ENCODE measurements around the gene SEMA4D. TPM values are rescaled to one million over a fixed set of nuclear protein-coding genes. Genes with fewer than 3 reads are reported as not detected.

The SEMA4D gene
- total and polyA plus RNA-seq, 2 of the 13 experiments (the other 11 are each of a cell fraction or from before 2014, with no cell fraction given) = 0.13 to 0.16 TPM

DNA sequence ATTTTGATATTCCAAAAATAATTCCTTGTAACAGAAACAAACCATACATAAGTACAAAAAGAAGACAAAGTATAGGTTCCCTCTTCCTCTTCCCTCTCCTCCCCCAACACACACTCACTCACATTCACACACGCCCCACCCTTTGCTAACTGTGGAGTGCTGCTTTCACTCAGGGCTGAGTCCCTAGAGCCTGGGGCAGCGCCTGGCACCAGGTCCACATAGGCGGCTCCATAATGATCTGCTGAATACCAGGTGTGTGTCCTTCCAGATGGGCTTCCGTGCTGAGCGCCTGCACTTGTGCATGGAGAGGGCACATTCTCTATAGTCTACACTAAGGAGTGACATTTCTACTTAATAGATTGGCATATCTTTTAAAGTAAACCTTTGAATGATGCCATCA lies 3.7 kb downstream of the SEMA4D start:
- peaks cover 5 to 54% of the 10 kb centered on the region in 2 experiments; a peak in 3 of 5 replicates for H3K27me3 ChIP-seq (ENCODE audit: control insufficient read depth in 1 of 2, insufficient read depth in 2 of 2, low read length in 2 of 2)
- H3K4me2 ChIP-seq (ENCODE audit: low read depth, low read length) = no peak overlapping the region
- H3K27ac ChIP-seq (ENCODE audit: extremely low read length, insufficient read depth, low read length) = no peak overlapping the region
- intact Hi-C loops (cut with micrococcal nuclease; ENCODE audit: unreplicated experiment) = no loop called here
- DNase-seq (ENCODE audit: low spot score) (no peak), FAIRE-seq (no peak), ATAC-seq (no peak)
- no peak for TF ChIP-seq ZIK1 (CRISPR knock-in tag; IDR thresholded peaks at IDR 0.05; ENCODE audit: borderline replicate concordance, low read depth)
- no peak for TF ChIP-seq ZNF20 (CRISPR knock-in tag; IDR thresholded peaks at IDR 0.05)
- no peak for TF ChIP-seq SP5 (CRISPR knock-in tag; IDR thresholded peaks at IDR 0.05; ENCODE audit: borderline replicate concordance, low read depth)
- TF ChIP-seq, protein P1, sequence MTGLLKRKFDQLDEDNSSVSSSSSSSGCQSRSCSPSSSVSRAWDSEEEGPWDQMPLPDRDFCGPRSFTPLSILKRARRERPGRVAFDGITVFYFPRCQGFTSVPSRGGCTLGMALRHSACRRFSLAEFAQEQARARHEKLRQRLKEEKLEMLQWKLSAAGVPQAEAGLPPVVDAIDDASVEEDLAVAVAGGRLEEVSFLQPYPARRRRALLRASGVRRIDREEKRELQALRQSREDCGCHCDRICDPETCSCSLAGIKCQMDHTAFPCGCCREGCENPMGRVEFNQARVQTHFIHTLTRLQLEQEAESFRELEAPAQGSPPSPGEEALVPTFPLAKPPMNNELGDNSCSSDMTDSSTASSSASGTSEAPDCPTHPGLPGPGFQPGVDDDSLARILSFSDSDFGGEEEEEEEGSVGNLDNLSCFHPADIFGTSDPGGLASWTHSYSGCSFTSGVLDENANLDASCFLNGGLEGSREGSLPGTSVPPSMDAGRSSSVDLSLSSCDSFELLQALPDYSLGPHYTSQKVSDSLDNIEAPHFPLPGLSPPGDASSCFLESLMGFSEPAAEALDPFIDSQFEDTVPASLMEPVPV (CRISPR knock-in tag; IDR thresholded peaks at IDR 0.05) = no peak
- no peak for TF ChIP-seq POLR2AphosphoS2 (IDR thresholded peaks at IDR 0.05; ENCODE audit: low read depth, low read length)
- TF ChIP-seq NR2C2 (CRISPR knock-in tag; IDR thresholded peaks at IDR 0.05; ENCODE audit: borderline replicate concordance) = no peak
- TF ChIP-seq RBAK (CRISPR knock-in tag; IDR thresholded peaks at IDR 0.05) = no peak
- TF ChIP-seq, protein P2, sequence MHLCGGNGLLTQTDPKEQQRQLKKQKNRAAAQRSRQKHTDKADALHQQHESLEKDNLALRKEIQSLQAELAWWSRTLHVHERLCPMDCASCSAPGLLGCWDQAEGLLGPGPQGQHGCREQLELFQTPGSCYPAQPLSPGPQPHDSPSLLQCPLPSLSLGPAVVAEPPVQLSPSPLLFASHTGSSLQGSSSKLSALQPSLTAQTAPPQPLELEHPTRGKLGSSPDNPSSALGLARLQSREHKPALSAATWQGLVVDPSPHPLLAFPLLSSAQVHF (CRISPR knock-in tag; IDR thresholded peaks at IDR 0.05) = no peak
- TF ChIP-seq ZNF841 (CRISPR knock-in tag; IDR thresholded peaks at IDR 0.05; ENCODE audit: borderline replicate concordance) = no peak
- no peak for TF ChIP-seq JUNB (CRISPR knock-in tag; IDR thresholded peaks at IDR 0.05; ENCODE audit: borderline replicate concordance)
- no peak for TF ChIP-seq SOX5 (CRISPR knock-in tag; IDR thresholded peaks at IDR 0.05; ENCODE audit: borderline replicate concordance)
- TF ChIP-seq ZMYM4 (CRISPR knock-in tag; IDR thresholded peaks at IDR 0.05) = no peak
- no peak for TF ChIP-seq ZNF792 (CRISPR knock-in tag; IDR thresholded peaks at IDR 0.05)
- no peak for TF ChIP-seq HMGA1 (CRISPR knock-in tag; conservative IDR thresholded peaks at IDR 0.05)
- no peak for TF ChIP-seq PAF1 (CRISPR knock-in tag; IDR thresholded peaks at IDR 0.05)
- TF ChIP-seq, protein P3, sequence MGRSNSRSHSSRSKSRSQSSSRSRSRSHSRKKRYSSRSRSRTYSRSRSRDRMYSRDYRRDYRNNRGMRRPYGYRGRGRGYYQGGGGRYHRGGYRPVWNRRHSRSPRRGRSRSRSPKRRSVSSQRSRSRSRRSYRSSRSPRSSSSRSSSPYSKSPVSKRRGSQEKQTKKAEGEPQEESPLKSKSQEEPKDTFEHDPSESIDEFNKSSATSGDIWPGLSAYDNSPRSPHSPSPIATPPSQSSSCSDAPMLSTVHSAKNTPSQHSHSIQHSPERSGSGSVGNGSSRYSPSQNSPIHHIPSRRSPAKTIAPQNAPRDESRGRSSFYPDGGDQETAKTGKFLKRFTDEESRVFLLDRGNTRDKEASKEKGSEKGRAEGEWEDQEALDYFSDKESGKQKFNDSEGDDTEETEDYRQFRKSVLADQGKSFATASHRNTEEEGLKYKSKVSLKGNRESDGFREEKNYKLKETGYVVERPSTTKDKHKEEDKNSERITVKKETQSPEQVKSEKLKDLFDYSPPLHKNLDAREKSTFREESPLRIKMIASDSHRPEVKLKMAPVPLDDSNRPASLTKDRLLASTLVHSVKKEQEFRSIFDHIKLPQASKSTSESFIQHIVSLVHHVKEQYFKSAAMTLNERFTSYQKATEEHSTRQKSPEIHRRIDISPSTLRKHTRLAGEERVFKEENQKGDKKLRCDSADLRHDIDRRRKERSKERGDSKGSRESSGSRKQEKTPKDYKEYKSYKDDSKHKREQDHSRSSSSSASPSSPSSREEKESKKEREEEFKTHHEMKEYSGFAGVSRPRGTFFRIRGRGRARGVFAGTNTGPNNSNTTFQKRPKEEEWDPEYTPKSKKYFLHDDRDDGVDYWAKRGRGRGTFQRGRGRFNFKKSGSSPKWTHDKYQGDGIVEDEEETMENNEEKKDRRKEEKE (IDR thresholded peaks at IDR 0.05) = no peak
- no peak for TF ChIP-seq SATB2 (CRISPR knock-in tag; IDR thresholded peaks at IDR 0.05)
- no peak for TF ChIP-seq HDAC6 (IDR thresholded peaks at IDR 0.05; ENCODE audit: low read depth, low read length)
- TF ChIP-seq SIX4 (CRISPR knock-in tag; IDR thresholded peaks at IDR 0.05) = no peak
- in situ Hi-C loops (cut with HindIII; ENCODE audit: extremely low pct_ligation_motif_present, low pct_unique_long_range_greater_than_20kb) = no loop called here
- H3K9me3 ChIP-seq (ENCODE audit: low read length) = no peaks in the 10 kb centered on the region
- H3K4me3 ChIP-seq (replicated peaks in 1 of 3; ENCODE audit: insufficient read depth in 1 of 3, low read depth in 2 of 3, low read length in 3 of 3) = no peak overlapping the region
- H3K36me3 ChIP-seq (replicated peaks in 1 of 2; ENCODE audit: control insufficient read depth in 1 of 2, insufficient read depth in 2 of 2, low read length in 2 of 2) = no peaks in the 10 kb centered on the region
- no TSS peak for BruUV-seq (replicated peaks)
- WGBS (ENCODE audit: low lambda C conversion rate) = 28% methylated on average over 3 of the region's 5 CpGs
- CTCF ChIA-PET (ENCODE audit: low intra/inter-chr PET ratio, low total read pairs) = no interaction called here
- no peaks in the 10 kb centered on the region for H4K20me1 ChIP-seq (ENCODE audit: insufficient read depth, low read length)
- H3K9ac ChIP-seq (ENCODE audit: insufficient read depth, low read depth, low read length) = no peak overlapping the region
- peaks cover 8% of the 10 kb centered on the region for H3K4me1 ChIP-seq (ENCODE audit: insufficient read depth, low read length)
- no peaks in the 10 kb centered on the region for H3K79me2 ChIP-seq (ENCODE audit: insufficient read depth, low read length)
- H2AFZ ChIP-seq (ENCODE audit: low read length) = no peak overlapping the region
- POLR2A ChIA-PET = no interaction called here
